Spleen (tissue), 7 donors: ENCODE measurements around the gene PINLYP.

ENCODE experiments used
- POLR2A ChIP-seq, 3 donors: fragments of 450-650 bp; IDR thresholded peaks; one replicate each; pipeline ENCODE4 v1.5.1; 2017; ENCODE audit warnings: antibody characterized with exemption in 3 of 3, mild to moderate bottlenecking in 1 of 3
- POLR2AphosphoS5 ChIP-seq, 3 donors: sonication (generic); formaldehyde crosslinking; IDR thresholded peaks; one replicate each; pipeline ENCODE4 v1.5.1; 2017; ENCODE audit warnings: antibody characterized with exemption in 3 of 3
- TF ChIP-seq, protein P1 (sequence below), 11 experiments: fragments of 200-600 bp in 7 of 11; fragments of 450-650 bp in 4 of 11; sonication (generic) in 4 of 11; IDR thresholded peaks in 8 of 11; conservative IDR thresholded peaks in 3 of 11; 1 replicate in 7 of 11; 2 replicates in 4 of 11; pipeline versions ENCODE4 v1.4.0 to v1.8.0; 2016 to 2021; ENCODE audit warnings: antibody characterized with exemption in 11 of 11, inconsistent platforms in 4 of 11, mild to moderate bottlenecking in 1 of 11
- donor health status: DM: no; HTN: no; CAD: no; lungs with moderate emphysema.
- donor health status: DM: no; HTN: no; CAD: no.
- donor health status: DM: no; HTN: no; CAD: no.

DNA sequence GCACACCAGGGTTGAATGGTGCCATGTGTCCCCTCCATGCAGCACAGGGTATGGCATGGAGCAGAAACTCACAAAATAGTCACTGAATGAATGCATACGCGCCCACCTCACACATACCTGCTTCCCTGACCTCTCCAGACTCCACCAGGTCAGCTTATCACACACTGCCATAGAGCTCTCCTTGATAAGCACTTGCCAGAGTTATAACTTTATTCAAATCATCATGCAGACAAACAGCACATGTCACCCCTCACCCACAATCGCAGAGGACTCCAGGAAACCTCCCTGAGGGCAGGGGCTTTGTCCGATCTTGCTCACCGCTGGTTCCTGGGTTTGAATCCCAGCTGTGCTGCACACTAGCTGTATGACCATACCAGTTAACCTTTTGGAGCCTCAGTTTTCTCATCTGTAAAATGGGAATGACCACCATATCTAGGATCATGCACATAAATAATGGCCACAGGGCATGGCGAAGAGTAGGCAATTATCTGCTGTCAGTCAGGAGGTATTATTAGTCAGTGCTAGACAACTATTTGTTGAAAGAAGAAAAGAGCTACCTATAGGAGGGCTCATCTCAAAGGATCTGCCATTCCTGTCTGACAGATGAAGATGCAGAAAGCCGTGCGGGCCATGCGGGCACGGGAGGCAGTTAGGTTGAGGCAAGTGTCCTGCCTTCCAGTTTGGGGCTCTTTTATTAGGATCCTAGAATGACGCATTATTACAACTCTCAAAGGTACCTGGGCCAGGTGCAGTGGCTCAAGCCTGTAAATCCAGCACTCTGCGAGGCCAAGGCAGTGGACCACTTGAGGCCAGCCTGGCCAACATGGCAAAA is 14.2 kb upstream of the PINLYP start:
- TF ChIP-seq, protein P1, sequence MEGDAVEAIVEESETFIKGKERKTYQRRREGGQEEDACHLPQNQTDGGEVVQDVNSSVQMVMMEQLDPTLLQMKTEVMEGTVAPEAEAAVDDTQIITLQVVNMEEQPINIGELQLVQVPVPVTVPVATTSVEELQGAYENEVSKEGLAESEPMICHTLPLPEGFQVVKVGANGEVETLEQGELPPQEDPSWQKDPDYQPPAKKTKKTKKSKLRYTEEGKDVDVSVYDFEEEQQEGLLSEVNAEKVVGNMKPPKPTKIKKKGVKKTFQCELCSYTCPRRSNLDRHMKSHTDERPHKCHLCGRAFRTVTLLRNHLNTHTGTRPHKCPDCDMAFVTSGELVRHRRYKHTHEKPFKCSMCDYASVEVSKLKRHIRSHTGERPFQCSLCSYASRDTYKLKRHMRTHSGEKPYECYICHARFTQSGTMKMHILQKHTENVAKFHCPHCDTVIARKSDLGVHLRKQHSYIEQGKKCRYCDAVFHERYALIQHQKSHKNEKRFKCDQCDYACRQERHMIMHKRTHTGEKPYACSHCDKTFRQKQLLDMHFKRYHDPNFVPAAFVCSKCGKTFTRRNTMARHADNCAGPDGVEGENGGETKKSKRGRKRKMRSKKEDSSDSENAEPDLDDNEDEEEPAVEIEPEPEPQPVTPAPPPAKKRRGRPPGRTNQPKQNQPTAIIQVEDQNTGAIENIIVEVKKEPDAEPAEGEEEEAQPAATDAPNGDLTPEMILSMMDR (IDR thresholded peaks at IDR 0.05 in 8 of 11, conservative IDR thresholded peaks at IDR 0.05 in 3 of 11): no peak
- no peak for TF ChIP-seq POLR2A (IDR thresholded peaks at IDR 0.05)
- no peak for TF ChIP-seq POLR2AphosphoS5 (IDR thresholded peaks at IDR 0.05)
